Upper lobe of right lung (tissue), 1 donor: ENCODE data around the gene ZNF648. TPM values are rescaled to one million over a fixed set of nuclear protein-coding genes. Genes with fewer than 3 reads are reported as not detected.
A peak's percentile ranks its signal among the peaks of the same experiment; 100 is the strongest.

Experiments used
- ATAC-seq: fragments of 200-7000 bp; cut with Tn5 transposase; one replicate; pipeline ENCODE4 v1.9.1; 2020; ENCODE audit warnings: mild to moderate bottlenecking, moderate library complexity
- DNase-seq: peaks from one replicate; pipeline ENCODE4 v3.0.0-alpha.2; 2020
- H3K27ac ChIP-seq: fragments of 200-600 bp; one replicate; pipeline ENCODE4 v1.8.0; 2022
- H3K27me3 ChIP-seq: fragments of 200-600 bp; one replicate; pipeline ENCODE4 v1.8.0; 2022; ENCODE audit warnings: mild to moderate bottlenecking
- H3K36me3 ChIP-seq: fragments of 200-600 bp; one replicate; pipeline ENCODE4 v1.8.0; 2022
- H3K4me1 ChIP-seq: fragments of 200-600 bp; one replicate; pipeline ENCODE4 v1.8.0; 2022
- H3K4me3 ChIP-seq: fragments of 200-600 bp; one replicate; pipeline ENCODE4 v1.8.0; 2022; ENCODE audit warnings: mild to moderate bottlenecking
- H3K9me3 ChIP-seq: fragments of 200-600 bp; one replicate; pipeline ENCODE4 v1.8.0; 2022
- CTCF ChIP-seq: fragments of 200-600 bp; IDR thresholded peaks from one replicate; pipeline ENCODE4 v1.8.0; 2022; ENCODE audit warnings: antibody characterized with exemption
- intact Hi-C: fragments of 100-400 bp; cut with DNase I; formaldehyde crosslinking; loops from one replicate; pipeline ENCODE4 v1.11.0; 2022
- total RNA-seq: library from RNA; stranded (reverse); fragmentation: NEBNext Ultra II Directional; extraction: Animal tissue kit (Norgen Biotek cat#: 25700); gene quantifications from one replicate; pipeline ENCODE4 v1.2.1, GENCODE V29; 2021
- donor health status: DM: no; HTN: yes; CAD: no; lungs with severe emphysema.

Gene ZNF648
- total RNA-seq, 1 donor from 2014 or later, result not detected

GRCh38 chr1:182062223-182062622 is 711 bp upstream of the ZNF648 start:
- intact Hi-C loops, result no loop called here
- H3K4me1 ChIP-seq, result no peaks in the 10 kb centered on the region
- no peak for TF ChIP-seq CTCF
- peaks cover 21% of the 10 kb centered on the region for H3K27me3 ChIP-seq
- H3K27ac ChIP-seq, result no peak overlapping the region
- DNase-seq, result no peak
- no peak overlapping the region for H3K4me3 ChIP-seq
- ATAC-seq, result no peak
- no peaks in the 10 kb centered on the region for H3K36me3 ChIP-seq
- H3K9me3 ChIP-seq, result no peaks in the 10 kb centered on the region

- H3K4me3 ChIP-seq, result no peak overlapping the region
- H3K36me3 ChIP-seq, result no peaks in the 10 kb centered on the region
- H3K27me3 ChIP-seq, result peaks cover 35% of the 10 kb centered on the region
- DNase-seq (no peak), ATAC-seq (no peak)
- no peak overlapping the region for H3K27ac ChIP-seq
- intact Hi-C loops, result no loop called here
- no peak for TF ChIP-seq CTCF
- no peaks in the 10 kb centered on the region for H3K9me3 ChIP-seq
- no peaks in the 10 kb centered on the region for H3K4me1 ChIP-seq
Observed at GRCh38 chr1:182060877-182061276, 635 bp downstream of the ZNF648 start.

- H3K27ac ChIP-seq, result no peak overlapping the region
- DNase-seq, result no peak
- H3K4me1 ChIP-seq, result no peaks in the 10 kb centered on the region
- H3K4me3 ChIP-seq, result no peak overlapping the region
- H3K9me3 ChIP-seq, result no peaks in the 10 kb centered on the region
- intact Hi-C loops, result no loop called here
- TF ChIP-seq CTCF, result no peak
- H3K27me3 ChIP-seq, result peaks cover 38% of the 10 kb centered on the region
- no peaks in the 10 kb centered on the region for H3K36me3 ChIP-seq
- ATAC-seq, result no peak
Observed at GRCh38 chr1:182059936-182060335, 1.6 kb downstream of the ZNF648 start.

GRCh38 chr1:182056601-182057366 is 4.7 kb downstream of the ZNF648 start:
- H3K36me3 ChIP-seq, result no peaks in the 10 kb centered on the region
- DNase-seq (no peak), ATAC-seq (peak; percentile 12)
- H3K9me3 ChIP-seq, result no peaks in the 10 kb centered on the region
- intact Hi-C loops, result no loop called here
- no peak overlapping the region for H3K27ac ChIP-seq
- peaks cover 38% of the 10 kb centered on the region for H3K27me3 ChIP-seq
- H3K4me3 ChIP-seq, result no peak overlapping the region
- TF ChIP-seq CTCF, result no peak
- no peaks in the 10 kb centered on the region for H3K4me1 ChIP-seq

GRCh38 chr1:182054698-182055326 is 6.7 kb downstream of the ZNF648 start:
- peak; percentile 64 for TF ChIP-seq CTCF
- Histone ChIP-seq H3K36me3 (no peaks in the 10 kb centered on the region), H3K4me1 (no peaks in the 10 kb centered on the region), H3K27me3 (peaks cover 29% of the 10 kb centered on the region), H3K9me3 (no peaks in the 10 kb centered on the region), H3K4me3 (no peak overlapping the region), H3K27ac (no peak overlapping the region)
- no peak for DNase-seq
- intact Hi-C loops, result no loop called here
- ATAC-seq, result peak; percentile 75
